CD14-positive monocyte (primary cell): ENCODE measurements around the gene CFAP221. TPM values are rescaled to one million over a fixed set of nuclear protein-coding genes. Genes with fewer than 3 reads are reported as not detected.

ENCODE experiments used
- DNase-seq, 3 donors: peaks; one replicate each; pipeline ENCODE4 v3.0.0-alpha.2; 2011 to 2022
- H2AFZ ChIP-seq: 2 replicates; pipeline ENCODE4 v1.6.0; 2012; ENCODE audit warnings: mild to moderate bottlenecking, low read depth, low read length, inconsistent platforms; ENCODE audit not compliant: insufficient read depth, poor library complexity, severe bottlenecking
- H3K27ac ChIP-seq, 2 donors: 1 replicate in 1 of 2; 2 replicates in 1 of 2; pipeline ENCODE4 v1.5.1; 2012 to 2013; ENCODE audit warnings: low read length in 2 of 2, control low read depth in 1 of 2, inconsistent platforms in 1 of 2, low read depth in 1 of 2, mild to moderate bottlenecking in 1 of 2
- H3K27me3 ChIP-seq, 2 donors: one replicate each; pipeline versions ENCODE4 v1.6.0 to v1.6.1; 2011 to 2013; ENCODE audit warnings: low read length in 2 of 2; ENCODE audit not compliant: control insufficient read depth in 2 of 2, insufficient read depth in 2 of 2
- H3K36me3 ChIP-seq, 2 donors: replicated peaks in 1 of 2; 1 replicate in 1 of 2; 2 replicates in 1 of 2; pipeline versions ENCODE4 v1.5.1 to v1.6.1; 2012 to 2013; ENCODE audit warnings: low read length in 2 of 2, control low read depth in 1 of 2, inconsistent platforms in 1 of 2, mild to moderate bottlenecking in 1 of 2; ENCODE audit not compliant: insufficient read depth in 2 of 2, control insufficient read depth in 1 of 2
- H3K4me1 ChIP-seq, 2 donors: 1 replicate in 1 of 2; 2 replicates in 1 of 2; pipeline versions ENCODE4 v1.5.1 to v1.6.1; 2012 to 2013; ENCODE audit warnings: low read length in 2 of 2, control low read depth in 1 of 2, inconsistent platforms in 1 of 2, mild to moderate bottlenecking in 1 of 2, moderate library complexity in 1 of 2; ENCODE audit not compliant: insufficient read depth in 2 of 2, control insufficient read depth in 1 of 2
- H3K4me2 ChIP-seq: replicated peaks from 2 replicates; pipeline ENCODE3; 2012; ENCODE audit warnings: low read length, moderate library complexity, mild to moderate bottlenecking; ENCODE audit not compliant: poor library complexity, severe bottlenecking; ENCODE audit errors: extremely low read depth
- H3K4me3 ChIP-seq, 3 experiments: fragments of 200-600 bp in 1 of 3; sonication (generic) in 1 of 3; replicated peaks in 1 of 3; 1 replicate in 2 of 3; 2 replicates in 1 of 3; pipeline ENCODE4 v1.5.1; 2011 to 2013; ENCODE audit warnings: low read length in 3 of 3, mild to moderate bottlenecking in 3 of 3, control low read depth in 2 of 3, low read depth in 2 of 3, inconsistent platforms in 1 of 3, moderate library complexity in 1 of 3
- H3K79me2 ChIP-seq: 2 replicates; pipeline ENCODE4 v1.6.0; 2012; ENCODE audit warnings: mild to moderate bottlenecking, control low read depth, inconsistent platforms, low read length, moderate library complexity; ENCODE audit not compliant: insufficient read depth
- H3K9ac ChIP-seq: 2 replicates; pipeline ENCODE4 v1.6.0; 2017; ENCODE audit warnings: low read length, mild to moderate bottlenecking; ENCODE audit not compliant: insufficient read depth, poor library complexity, severe bottlenecking
- H3K9me3 ChIP-seq, 2 donors: replicated peaks in 1 of 2; 1 replicate in 1 of 2; 2 replicates in 1 of 2; pipeline versions ENCODE4 v1.5.1 to v1.6.1; 2012 to 2013; ENCODE audit warnings: low read length in 2 of 2, control low read depth in 1 of 2; ENCODE audit not compliant: control insufficient read depth in 1 of 2, insufficient read depth in 1 of 2
- H4K20me1 ChIP-seq: 2 replicates; pipeline ENCODE4 v1.6.0; 2012; ENCODE audit warnings: mild to moderate bottlenecking, low read length, control low read depth, moderate library complexity; ENCODE audit not compliant: insufficient read depth
- H3K27ac Mint-ChIP-seq, 7 donors: one replicate each; pipeline ENCODE4 v1.8.0; 2020; ENCODE audit warnings: mild to moderate bottlenecking in 7 of 7, mixed read lengths in 7 of 7, moderate library complexity in 6 of 7, inconsistent platforms in 2 of 7
- H3K27me3 Mint-ChIP-seq, 3 donors: one replicate each; pipeline ENCODE4 v1.8.0; 2021 to 2022; ENCODE audit warnings: low read depth in 3 of 3, mild to moderate bottlenecking in 3 of 3, mixed read lengths in 3 of 3, moderate library complexity in 3 of 3, inconsistent platforms in 1 of 3
- H3K36me3 Mint-ChIP-seq, 2 donors: one replicate each; pipeline ENCODE4 v1.8.0; 2020; ENCODE audit warnings: mixed read lengths in 2 of 2, inconsistent platforms in 1 of 2, mild to moderate bottlenecking in 1 of 2
- H3K4me1 Mint-ChIP-seq: one replicate; pipeline ENCODE4 v1.8.0; 2020; ENCODE audit warnings: mild to moderate bottlenecking, mixed read lengths
- H3K4me3 Mint-ChIP-seq, 2 donors: one replicate each; pipeline ENCODE4 v1.8.0; 2020; ENCODE audit warnings: mild to moderate bottlenecking in 2 of 2, mixed read lengths in 2 of 2, moderate library complexity in 1 of 2
- H3K9me3 Mint-ChIP-seq, 7 donors: one replicate each; pipeline ENCODE4 v1.8.0; 2020 to 2022; ENCODE audit warnings: mixed read lengths in 7 of 7, mild to moderate bottlenecking in 6 of 7, moderate library complexity in 6 of 7, inconsistent platforms in 2 of 7
- WGBS: methylation state at CpG from one replicate; pipeline ENCODE4 v1.1.5; 2013; ENCODE audit warnings: missing lambda C conversion rate; ENCODE audit not compliant: insufficient coverage; 5-methylcytosine and 5-hydroxymethylcytosine counted together
- intact Hi-C, 2 donors: fragments of 100-400 bp; cut with micrococcal nuclease; formaldehyde crosslinking; loops; one replicate each; pipeline versions ENCODE4 v1.15.0 to v1.15.1; 2023
- polyA plus RNA-seq, 3 donors: library from polyadenylated mRNA; depleted of rRNA in 1 of 3; unstranded in 2 of 3; stranded (reverse) in 1 of 3; fragments of 300-500 nt in 2 of 3; fragments of >200 nt in 1 of 3; fragmentation: Illumina TruSeq in 2 of 3; gene quantifications; 1 replicate in 2 of 3; 2 replicates in 1 of 3; pipeline ENCODE4 v1.2.3, GENCODE V29; 2012 to 2021
- TF ChIP-seq, protein P1 (sequence below): fragments of 200-600 bp; IDR thresholded peaks from one replicate; pipeline ENCODE4 v1.8.0; 2022; ENCODE audit warnings: antibody characterized with exemption, mild to moderate bottlenecking

CFAP221 gene
- polyA plus RNA-seq, 3 donors: not detected

DNA sequence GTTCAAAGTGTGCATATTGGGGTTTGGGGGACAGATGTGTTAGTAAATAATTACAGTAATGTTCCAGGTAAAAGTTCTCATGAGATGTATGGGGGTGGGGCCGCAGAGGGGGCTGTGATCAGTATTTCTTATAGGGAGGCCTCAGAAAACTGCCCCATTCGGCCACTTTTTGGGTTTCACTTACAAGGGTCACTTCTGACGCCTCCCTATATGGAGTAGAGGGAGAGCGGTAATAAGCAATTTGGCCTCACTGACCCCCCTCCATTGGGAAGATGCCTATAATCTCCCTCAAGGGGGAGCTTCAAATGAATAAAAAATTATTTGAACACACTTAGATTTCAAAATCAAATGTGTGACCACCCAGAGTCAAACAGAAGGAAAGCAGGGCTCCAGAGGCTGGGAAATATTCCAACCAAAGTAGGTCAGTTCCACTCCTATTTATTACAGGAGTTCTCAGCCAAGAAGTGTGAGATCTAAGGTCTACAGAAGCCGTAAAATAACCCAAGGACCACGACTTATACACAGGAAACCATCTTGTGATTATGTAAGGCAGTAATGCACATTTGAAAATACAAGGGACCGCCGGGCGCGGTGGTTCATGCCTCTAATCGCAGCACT lies 22.7 kb upstream of the CFAP221 start:
- Histone ChIP-seq H3K36me3 (no peaks in the 10 kb centered on the region), H2AFZ (no peak overlapping the region), H3K4me1 (no peaks in the 10 kb centered on the region), H4K20me1 (no peaks in the 10 kb centered on the region), H3K79me2 (no peaks in the 10 kb centered on the region), H3K4me2 (no peak overlapping the region), H3K27me3 (peaks cover 29 to 37% of the 10 kb centered on the region in 2 donors), H3K9ac (no peak overlapping the region), H3K27ac (no peak overlapping the region), H3K9me3 (no peaks in the 10 kb centered on the region), H3K4me3 (no peak overlapping the region)
- no peak overlapping the region for H3K27ac Mint-ChIP-seq
- TF ChIP-seq, protein P1, sequence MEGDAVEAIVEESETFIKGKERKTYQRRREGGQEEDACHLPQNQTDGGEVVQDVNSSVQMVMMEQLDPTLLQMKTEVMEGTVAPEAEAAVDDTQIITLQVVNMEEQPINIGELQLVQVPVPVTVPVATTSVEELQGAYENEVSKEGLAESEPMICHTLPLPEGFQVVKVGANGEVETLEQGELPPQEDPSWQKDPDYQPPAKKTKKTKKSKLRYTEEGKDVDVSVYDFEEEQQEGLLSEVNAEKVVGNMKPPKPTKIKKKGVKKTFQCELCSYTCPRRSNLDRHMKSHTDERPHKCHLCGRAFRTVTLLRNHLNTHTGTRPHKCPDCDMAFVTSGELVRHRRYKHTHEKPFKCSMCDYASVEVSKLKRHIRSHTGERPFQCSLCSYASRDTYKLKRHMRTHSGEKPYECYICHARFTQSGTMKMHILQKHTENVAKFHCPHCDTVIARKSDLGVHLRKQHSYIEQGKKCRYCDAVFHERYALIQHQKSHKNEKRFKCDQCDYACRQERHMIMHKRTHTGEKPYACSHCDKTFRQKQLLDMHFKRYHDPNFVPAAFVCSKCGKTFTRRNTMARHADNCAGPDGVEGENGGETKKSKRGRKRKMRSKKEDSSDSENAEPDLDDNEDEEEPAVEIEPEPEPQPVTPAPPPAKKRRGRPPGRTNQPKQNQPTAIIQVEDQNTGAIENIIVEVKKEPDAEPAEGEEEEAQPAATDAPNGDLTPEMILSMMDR: no peak
- WGBS: 98% methylated on average over 7 of the region's 11 CpGs
- H3K4me1 Mint-ChIP-seq: peaks cover 2% of the 10 kb centered on the region
- DNase-seq: no peak
- intact Hi-C loops: no loop called here
- peak overlapping the region in 1 of 2 donors; percentile 13 for H3K4me3 Mint-ChIP-seq
- H3K36me3 Mint-ChIP-seq: no peaks in the 10 kb centered on the region
- peaks cover 0 to 10% (median 1%) of the 10 kb centered on the region in 7 donors for H3K9me3 Mint-ChIP-seq
- H3K27me3 Mint-ChIP-seq: peaks cover 36 to 52% (median 39%) of the 10 kb centered on the region in 3 donors

DNA sequence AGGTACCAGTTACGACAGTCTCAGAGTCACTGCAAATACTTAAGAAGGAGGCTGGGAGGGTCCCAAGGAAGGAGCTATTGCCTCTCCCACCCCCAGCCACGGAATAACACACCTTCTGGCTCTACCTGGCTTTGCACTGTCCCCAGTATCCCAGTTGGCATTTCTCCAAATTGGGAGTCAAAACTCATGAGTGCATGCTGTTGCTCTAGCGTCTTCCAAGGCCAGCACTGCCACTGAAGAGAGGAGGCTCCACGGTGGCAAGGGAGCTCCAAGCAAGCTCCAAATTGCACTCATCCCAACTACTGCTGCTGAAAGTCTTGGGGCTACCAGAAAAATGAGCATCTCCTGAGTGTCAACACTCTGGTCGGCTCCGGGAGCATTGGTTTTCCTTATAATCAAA lies 21.6 kb upstream of the CFAP221 start:
- H3K4me2 ChIP-seq: no peak overlapping the region
- H3K4me3 ChIP-seq: no peak overlapping the region
- Mint-ChIP-seq H3K4me1 (peaks cover under 1% of the 10 kb centered on the region), H3K9me3 (peaks cover 0 to 13% (median 0%) of the 10 kb centered on the region in 7 donors), H3K27ac (no peak overlapping the region), H3K27me3 (peaks cover 35 to 52% (median 40%) of the 10 kb centered on the region in 3 donors), H3K36me3 (no peaks in the 10 kb centered on the region), H3K4me3 (peak overlapping the region in 1 of 2 donors; percentile 51)
- no peaks in the 10 kb centered on the region for H3K79me2 ChIP-seq
- no peak overlapping the region for H2AFZ ChIP-seq
- TF ChIP-seq, protein P1: no peak
- H3K9me3 ChIP-seq: no peaks in the 10 kb centered on the region
- WGBS: 84% methylated on average over 6 of the region's 6 CpGs
- no peak overlapping the region for H3K27ac ChIP-seq
- intact Hi-C loops: no loop called here
- H3K36me3 ChIP-seq: no peaks in the 10 kb centered on the region
- H4K20me1 ChIP-seq: no peaks in the 10 kb centered on the region
- no peaks in the 10 kb centered on the region for H3K4me1 ChIP-seq
- DNase-seq: no peak
- H3K9ac ChIP-seq: no peak overlapping the region
- H3K27me3 ChIP-seq: peaks cover 33 to 40% of the 10 kb centered on the region in 2 donors
